T follicular helper cell (primary cell): ENCODE results near the gene KCNT1.

Experiments
- DNase-seq: peaks from one replicate; pipeline ENCODE4 v3.0.0-alpha.2; 2020; ENCODE audit warnings: low read depth

The KCNT1 gene

GRCh38 chr9:135699440-135699839 lies 2.5 kb upstream of the KCNT1 start, which contains the start of gene SOHLH1:
TSS of gene SOHLH1 (minus strand) at chr9:135699481. CDS start at chr9:135699467, 14 bp downstream.
- no peak for DNase-seq

- DNase-seq: no peak
Observed at GRCh38 chr9:135700525-135700924, 1.5 kb upstream of the KCNT1 start.

GRCh38 chr9:135701067-135701958 lies 672 bp upstream of the KCNT1 start:
- DNase-seq: no peak

GRCh38 chr9:135703726-135704125 lies 1.7 kb downstream of the KCNT1 start:
- no peak for DNase-seq

GRCh38 chr9:135704483-135704882 lies 2.5 kb downstream of the KCNT1 start:
- DNase-seq: no peak

- no peak for DNase-seq
Observed at GRCh38 chr9:135705376-135705775, 3.4 kb downstream of the KCNT1 start.

GRCh38 chr9:135706288-135706687 lies 4.3 kb downstream of the KCNT1 start:
- DNase-seq: no peak

- DNase-seq: no peak
Observed at GRCh38 chr9:135707252-135708138, 5.5 kb downstream of the KCNT1 start.

GRCh38 chr9:135708164-135708563 lies 6.2 kb downstream of the KCNT1 start:
- no peak for DNase-seq

GRCh38 chr9:135711391-135711790 lies 9.4 kb downstream of the KCNT1 start:
- no peak for DNase-seq

GRCh38 chr9:135711881-135712280 lies 9.9 kb downstream of the KCNT1 start:
- DNase-seq: no peak

- no peak for DNase-seq
Observed at GRCh38 chr9:135712613-135713295, 10.8 kb downstream of the KCNT1 start.

- DNase-seq: no peak
Observed at GRCh38 chr9:135714242-135715055, 12.5 kb downstream of the KCNT1 start.

- no peak for DNase-seq
Observed at GRCh38 chr9:135715056-135715595, 13.1 kb downstream of the KCNT1 start.

- DNase-seq: no peak
Observed at GRCh38 chr9:135716045-135716444, 14.1 kb downstream of the KCNT1 start.

GRCh38 chr9:135717410-135717809 lies 15.4 kb downstream of the KCNT1 start:
- DNase-seq: no peak

- no peak for DNase-seq
Observed at GRCh38 chr9:135718616-135719015, 16.6 kb downstream of the KCNT1 start.

GRCh38 chr9:135719472-135719871 lies 17.5 kb downstream of the KCNT1 start:
- DNase-seq: no peak

- no peak for DNase-seq
Observed at GRCh38 chr9:135722365-135722764, 20.4 kb downstream of the KCNT1 start.

- DNase-seq: no peak
Observed at GRCh38 chr9:135724186-135724787, 22.3 kb downstream of the KCNT1 start.
